ENCODE results near the gene SORCS2.

Gene SORCS2

GRCh38 chr4:7192252-7193029 is at the start of gene SORCS2:
Gene SORCS2, plus strand, starts transcription at chr4:7192538.
- peak; percentile 12 for DNase-seq

GRCh38 chr4:7144374-7145290 is 47.7 kb upstream of the SORCS2 start:
- DNase-seq = no peak

GRCh38 chr4:7145291-7145934 is 46.9 kb upstream of the SORCS2 start:
- no peak for DNase-seq

GRCh38 chr4:7146059-7146785 is 46.1 kb upstream of the SORCS2 start:
- no peak for DNase-seq

GRCh38 chr4:7146786-7147115 is 45.6 kb upstream of the SORCS2 start:
- DNase-seq = no peak

- DNase-seq = no peak
These were observed 45.1 kb upstream of the SORCS2 start for GRCh38 chr4:7147261-7147660.

- DNase-seq = no peak
These were observed 44.6 kb upstream of the SORCS2 start for GRCh38 chr4:7147661-7148310.

GRCh38 chr4:7148337-7148736 is 44.0 kb upstream of the SORCS2 start:
- DNase-seq = no peak

- no peak for DNase-seq
These were observed 42.2 kb upstream of the SORCS2 start for GRCh38 chr4:7150036-7150635.

- DNase-seq = no peak
These were observed 40.6 kb upstream of the SORCS2 start for GRCh38 chr4:7151668-7152227.

- DNase-seq = no peak
These were observed 38.6 kb upstream of the SORCS2 start for GRCh38 chr4:7153711-7154110.

GRCh38 chr4:7154351-7154981 is 37.9 kb upstream of the SORCS2 start:
- no peak for DNase-seq

- no peak for DNase-seq
These were observed 36.7 kb upstream of the SORCS2 start for GRCh38 chr4:7155590-7156071.

- DNase-seq = no peak
These were observed 36.0 kb upstream of the SORCS2 start for GRCh38 chr4:7156328-7156727.

GRCh38 chr4:7156761-7157488 is 35.4 kb upstream of the SORCS2 start:
- no peak for DNase-seq

GRCh38 chr4:7157666-7158065 is 34.7 kb upstream of the SORCS2 start:
- no peak for DNase-seq

GRCh38 chr4:7158081-7158750 is 34.1 kb upstream of the SORCS2 start:
- DNase-seq = no peak

GRCh38 chr4:7158991-7159390 is 33.3 kb upstream of the SORCS2 start:
- DNase-seq = no peak

GRCh38 chr4:7159923-7160322 is 32.4 kb upstream of the SORCS2 start:
- no peak for DNase-seq

- DNase-seq = no peak
These were observed 31.9 kb upstream of the SORCS2 start for GRCh38 chr4:7160439-7160838.

All from CD4-positive, alpha-beta T cell treated with Interferon gamma for 1 hour (primary cell).